ENCODE measurements around the gene KLHL5.

- no peak for TF ChIP-seq MAZ (IDR thresholded peaks at IDR 0.05; ENCODE audit: borderline replicate concordance, low read depth, low read length)
- TF ChIP-seq POLR2A (IDR thresholded peaks at IDR 0.05; ENCODE audit: low read depth, low read length), result no peak
- no peak for TF ChIP-seq CTCF (conservative IDR thresholded peaks at IDR 0.05; ENCODE audit: low read depth, low read length)
Measured at GRCh38 chr4:39061457-39061856, 575 bp upstream of the KLHL5 start.

Measured in IMR-90 (cell line).